GM12892 (cell line): ENCODE results near the gene OR51B4.
"Not testable (repeated sequence)": the region's sequence is repeated elsewhere in the genome, so short reads cannot be mapped to it uniquely, and the experiment has no call there.

ENCODE experiments used
- POLR2A ChIP-seq: IDR thresholded peaks from 2 replicates; pipeline ENCODE4 v1.6.1; 2011; ENCODE audit warnings: low read depth, low read length, control low read depth
- POLR2AphosphoS5 ChIP-seq: IDR thresholded peaks from 2 replicates; pipeline ENCODE4 v1.6.1; 2011; ENCODE audit warnings: low read depth, low read length, control low read depth

- not testable (repeated sequence) for TF ChIP-seq POLR2AphosphoS5, POLR2A
Measured at GRCh38 chr11:5294342-5294995, 7.3 kb downstream of the OR51B4 start.
